NB4 (cell line): ENCODE results near the gene BORA.

Source experiments
- CTCF ChIP-seq: IDR thresholded peaks from one replicate; pipeline ENCODE4 v1.5.1; 2012; ENCODE audit warnings: low read depth, low read length
- MAX ChIP-seq: IDR thresholded peaks from 2 replicates; pipeline ENCODE4 v1.6.1; 2011; ENCODE audit warnings: low read depth, low read length
- MYC ChIP-seq: IDR thresholded peaks from 2 replicates; pipeline ENCODE4 v1.6.1; 2011; ENCODE audit warnings: low read depth, low read length
- POLR2A ChIP-seq: IDR thresholded peaks from 2 replicates; pipeline ENCODE4 v1.6.1; 2011; ENCODE audit warnings: mild to moderate bottlenecking; ENCODE audit not compliant: insufficient read length; ENCODE audit errors: extremely low read depth

- no peak for TF ChIP-seq POLR2A
- TF ChIP-seq CTCF: no peak
- no peak for TF ChIP-seq MAX
- TF ChIP-seq MYC: no peak
Observed at GRCh38 chr13:72760189-72760588, 32.5 kb downstream of the BORA start.
